GM12891 (cell line): ENCODE data around the gene LYRM9. TPM values are rescaled to one million over a fixed set of nuclear protein-coding genes. Genes with fewer than 3 reads are reported as not detected.

Experiments used
- DNase-seq: peaks from one replicate; pipeline ENCODE4 v3.0.0; 2011; ENCODE audit warnings: low spot score; ENCODE audit not compliant: insufficient read length
- FAIRE-seq: peaks from 2 replicates; lab custom pipeline; 2011; peaks lifted over from hg19 to GRCh38; lab: Jason Lieb, UNC
- PAX5 ChIP-seq: IDR thresholded peaks from 2 replicates; pipeline ENCODE4 v1.6.1; 2011; ENCODE audit warnings: low read length, moderate library complexity, mild to moderate bottlenecking; ENCODE audit not compliant: insufficient read depth, severe bottlenecking
- POLR2A ChIP-seq: IDR thresholded peaks from 2 replicates; pipeline ENCODE4 v1.6.1; 2011; ENCODE audit warnings: low read depth, low read length, control low read depth
- POLR2AphosphoS5 ChIP-seq: IDR thresholded peaks from 2 replicates; pipeline ENCODE4 v1.6.1; 2011; ENCODE audit warnings: low read depth, low read length, control low read depth
- POU2F2 ChIP-seq: IDR thresholded peaks from 2 replicates; pipeline ENCODE4 v1.6.1; 2011; ENCODE audit warnings: low read depth, mild to moderate bottlenecking, control low read depth, low read length, moderate library complexity
- SPI1 ChIP-seq: IDR thresholded peaks from 2 replicates; pipeline ENCODE4 v1.6.1; 2011; ENCODE audit warnings: low read depth, low read length, control low read depth
- TAF1 ChIP-seq: IDR thresholded peaks from 2 replicates; pipeline ENCODE4 v1.6.1; 2011; ENCODE audit warnings: low read depth, low read length, control low read depth
- polyA plus RNA-seq: library from polyadenylated mRNA; unstranded; fragments of >200 nt; gene quantifications from one replicate; pipeline ENCODE4 v1.2.1, GENCODE V29; 2012; ENCODE audit warnings: low read depth, missing spikeins, inconsistent platforms; ENCODE audit not compliant: missing spikeins

Gene LYRM9
- 13.2 TPM for polyA plus RNA-seq

GRCh38 chr17:27892866-27893769 is at the start of gene LYRM9:
Gene LYRM9, minus strand, starts transcription at chr17:27893365. Its CDS starts 10,671 bp downstream, at chr17:27882694.
- no peak for TF ChIP-seq POU2F2
- TF ChIP-seq PAX5, result peak; percentile 83
- peak; percentile 28; the same call in 1 of the 2 replicates for TF ChIP-seq TAF1
- no peak for TF ChIP-seq POLR2AphosphoS5
- DNase-seq, result peak; percentile 90
- FAIRE-seq, result peak; percentile 96

GRCh38 chr17:27940503-27941428 is 47.6 kb upstream of the LYRM9 start:
- TF ChIP-seq PAX5 (no peak), SPI1 (no peak), POLR2A (no peak), POU2F2 (no peak), TAF1 (no peak)
- FAIRE-seq, result no peak
- DNase-seq, result no peak

DNA sequence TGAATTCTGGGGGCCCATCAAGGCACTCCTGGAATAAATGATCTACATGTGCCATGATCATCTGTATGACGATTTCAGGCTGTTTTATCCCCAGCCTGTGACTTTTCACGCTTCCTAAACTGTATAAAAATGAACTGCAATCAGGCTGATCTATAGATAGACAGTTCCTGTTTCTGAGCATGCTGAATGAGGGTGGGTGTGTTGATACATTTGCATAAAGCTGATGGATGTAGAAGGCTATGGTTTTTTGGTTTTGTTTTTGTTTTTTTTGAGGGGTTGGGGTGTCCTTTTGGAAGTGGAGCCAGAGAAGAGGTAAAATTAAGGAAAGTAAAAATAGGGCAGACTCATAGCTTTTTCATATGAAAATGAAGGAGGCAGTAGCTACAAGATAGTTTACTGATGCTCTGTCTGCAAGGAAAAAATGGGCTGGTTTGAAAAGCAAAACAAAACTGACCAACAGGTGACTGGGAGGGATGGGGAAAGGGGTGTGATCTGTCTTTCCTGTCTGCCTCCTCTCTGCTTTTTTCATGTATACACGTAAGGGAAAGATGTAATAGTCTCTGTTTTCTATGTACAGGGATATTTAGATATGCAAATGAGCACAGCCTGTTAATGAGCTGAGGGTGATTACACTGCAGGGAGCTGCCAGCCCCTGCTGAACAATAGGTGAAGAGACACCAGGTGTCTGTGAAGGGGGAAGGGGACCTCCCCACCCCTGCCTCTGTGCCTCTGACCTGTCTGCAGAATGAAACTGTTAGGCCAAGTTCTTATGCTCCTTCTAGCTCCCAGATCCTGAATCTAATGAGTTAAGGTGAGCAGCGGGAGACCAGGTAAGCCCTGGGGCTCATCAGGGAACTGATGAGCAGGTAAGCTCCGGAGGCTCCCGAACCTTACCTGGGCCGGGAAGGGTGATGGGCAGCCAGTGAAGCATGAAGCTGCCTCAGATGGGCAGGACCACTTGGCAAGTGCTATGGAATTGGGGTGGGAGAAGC is 46.6 kb upstream of the LYRM9 start:
- no peak for FAIRE-seq
- peak; percentile 27 for DNase-seq
- TF ChIP-seq PAX5 (no peak), SPI1 (peak; percentile 85), POU2F2 (peak; percentile 82; the same call in 1 of the 2 replicates)

GRCh38 chr17:27938864-27939263 is 45.7 kb upstream of the LYRM9 start:
- DNase-seq (no peak), FAIRE-seq (no peak)
- TF ChIP-seq POU2F2, result no peak
- TF ChIP-seq POLR2A, result no peak

DNA sequence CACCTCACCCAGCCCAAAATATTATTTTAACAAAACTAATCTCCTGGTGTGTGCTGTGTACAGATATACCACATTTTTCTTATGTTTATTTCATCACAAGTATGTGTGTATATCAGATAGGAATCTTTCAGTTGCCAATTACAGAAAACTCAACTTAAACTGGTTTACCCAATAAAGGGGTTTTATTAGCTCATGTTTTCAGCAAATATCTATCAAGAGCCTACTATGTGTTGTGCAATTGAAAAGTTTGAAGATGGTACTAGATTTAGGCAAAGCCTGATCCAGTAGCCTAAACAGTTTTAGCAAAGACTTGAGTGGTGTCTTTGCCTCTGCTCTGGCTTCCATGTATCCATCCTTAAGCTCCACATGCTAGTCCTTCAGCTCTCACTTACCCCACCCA is 45.1 kb upstream of the LYRM9 start:
- no peak for FAIRE-seq
- no peak for DNase-seq
- TF ChIP-seq SPI1, result no peak
- TF ChIP-seq POLR2AphosphoS5, result no peak
- TF ChIP-seq POU2F2, result no peak
- no peak for TF ChIP-seq PAX5
- TF ChIP-seq POLR2A, result no peak
- TF ChIP-seq TAF1, result no peak

DNA sequence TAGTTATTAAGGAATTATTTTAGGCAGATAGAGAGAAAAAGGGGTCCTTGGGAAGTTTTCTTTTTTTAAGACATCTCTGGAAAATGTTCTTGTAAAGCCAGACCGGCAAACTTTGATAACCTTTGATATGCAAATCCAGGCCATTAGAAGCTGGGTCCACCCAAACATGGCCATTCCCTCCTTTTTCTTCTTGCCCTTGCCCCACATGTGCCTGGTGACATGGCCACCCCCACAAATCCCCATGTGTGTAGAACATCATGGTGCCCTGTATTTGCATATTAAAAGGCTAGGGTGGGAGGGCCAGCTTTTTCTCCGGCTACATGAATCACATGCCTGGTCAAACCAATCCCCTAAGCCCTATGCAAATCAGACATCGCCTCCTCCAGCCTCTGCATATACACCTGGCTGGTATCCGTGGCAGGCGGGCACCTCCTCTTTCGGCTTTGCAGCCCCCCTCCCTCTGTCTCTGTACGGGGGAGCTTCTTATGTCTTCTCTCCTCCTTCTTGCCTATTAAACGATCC is 43.9 kb upstream of the LYRM9 start:
- FAIRE-seq (no peak), DNase-seq (no peak)
- no peak for TF ChIP-seq PAX5

GRCh38 chr17:27930000-27930399 is 36.8 kb upstream of the LYRM9 start:
- FAIRE-seq, result no peak
- no peak for TF ChIP-seq SPI1
- no peak for TF ChIP-seq POLR2AphosphoS5
- no peak for TF ChIP-seq POU2F2
- no peak for TF ChIP-seq TAF1
- TF ChIP-seq POLR2A, result no peak
- no peak for TF ChIP-seq PAX5
- no peak for DNase-seq

- DNase-seq (no peak), FAIRE-seq (no peak)
- no peak for TF ChIP-seq PAX5
- TF ChIP-seq TAF1, result no peak
- no peak for TF ChIP-seq POLR2AphosphoS5
- TF ChIP-seq POLR2A, result no peak
- TF ChIP-seq SPI1, result no peak
- no peak for TF ChIP-seq POU2F2
Observed at GRCh38 chr17:27928587-27928986, 35.4 kb upstream of the LYRM9 start.
